Activated naive CD8-positive, alpha-beta T cell treated with anti-CD3 and anti-CD28 coated beads, Interleukin-2, amount 50 U/mL, for 16 hours (primary cell): ENCODE data around the gene EGFL7.

ENCODE experiments used
- DNase-seq: peaks from one replicate; pipeline ENCODE4 v3.0.0-alpha.2; 2020; ENCODE audit warnings: low read depth, low spot score

The EGFL7 gene

GRCh38 chr9:136644343-136644592, 18.4 kb upstream of the EGFL7 start:
- no peak for DNase-seq

GRCh38 chr9:136644593-136645351, 17.9 kb upstream of the EGFL7 start:
- DNase-seq = peak; percentile 62

DNA sequence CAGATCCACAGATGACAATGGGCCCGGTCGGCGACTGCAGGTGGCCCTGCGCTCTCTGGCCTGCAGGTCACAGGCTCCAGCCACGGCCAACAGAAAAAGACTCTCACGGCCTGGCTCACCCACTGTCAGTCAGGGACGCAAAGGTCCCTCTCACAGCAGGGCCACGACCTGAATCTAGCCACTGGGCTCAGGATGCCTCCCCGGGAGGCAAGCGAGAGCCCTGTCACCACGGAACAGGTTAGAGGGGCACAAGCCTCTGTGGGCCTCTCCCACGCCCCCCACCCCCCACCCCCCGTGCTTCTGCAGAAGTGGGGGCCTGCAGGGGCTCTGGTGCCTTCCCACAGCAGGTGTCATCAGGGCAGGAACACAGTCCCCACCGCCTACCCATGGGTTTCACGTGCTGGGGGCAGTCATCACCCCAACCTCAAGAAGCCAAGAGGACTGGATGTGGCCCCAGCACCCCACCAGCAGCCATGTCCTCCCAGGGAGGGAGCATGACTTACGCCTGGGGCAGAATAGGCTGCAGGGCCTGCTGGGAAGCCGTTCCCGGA, 17.3 kb upstream of the EGFL7 start:
- DNase-seq = no peak

- no peak for DNase-seq
Measured at GRCh38 chr9:136645903-136646754, 16.6 kb upstream of the EGFL7 start.

GRCh38 chr9:136646827-136647711, 15.6 kb upstream of the EGFL7 start:
- no peak for DNase-seq

DNA sequence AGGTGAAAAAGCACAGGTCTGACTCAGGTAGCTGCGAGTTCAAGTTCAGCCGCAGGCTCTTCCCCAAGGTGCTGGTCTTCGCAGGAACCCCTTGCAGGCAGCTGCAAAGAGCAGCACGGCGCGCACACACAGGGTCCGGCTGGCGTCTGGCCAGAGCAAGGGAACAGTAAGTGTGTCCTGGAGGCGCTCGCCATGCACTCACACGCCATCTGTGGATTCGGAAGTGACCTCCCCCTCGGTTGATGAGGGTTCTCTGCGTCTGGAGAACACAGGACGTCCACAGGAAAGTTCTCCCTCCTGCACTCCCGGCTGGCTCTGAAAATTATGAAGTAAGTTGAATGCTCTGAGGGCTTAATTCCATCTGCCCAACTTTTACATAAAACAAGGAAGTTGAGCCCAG, 14.0 kb upstream of the EGFL7 start:
- DNase-seq = no peak

DNA sequence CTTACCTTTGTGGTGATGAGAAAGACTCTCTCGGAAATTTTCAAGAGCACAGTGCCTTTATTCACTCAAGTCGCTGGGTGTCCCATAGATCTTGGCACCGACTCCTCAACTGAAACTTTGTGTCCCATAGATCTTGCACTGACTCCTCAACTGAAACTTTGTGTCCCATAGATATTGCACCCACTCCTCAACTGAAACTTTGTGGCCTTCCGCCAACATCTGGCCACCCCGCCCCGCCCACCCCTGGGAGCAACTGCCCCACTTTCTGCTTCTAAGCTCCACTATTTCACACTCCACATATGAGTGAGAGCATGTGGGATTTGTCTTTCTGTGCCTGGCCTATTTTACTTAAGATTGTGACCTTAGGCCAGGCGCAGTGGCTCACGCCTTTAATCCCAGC, 12.7 kb upstream of the EGFL7 start:
- no peak for DNase-seq

GRCh38 chr9:136650648-136651047, 12.1 kb upstream of the EGFL7 start:
- DNase-seq = no peak

DNA sequence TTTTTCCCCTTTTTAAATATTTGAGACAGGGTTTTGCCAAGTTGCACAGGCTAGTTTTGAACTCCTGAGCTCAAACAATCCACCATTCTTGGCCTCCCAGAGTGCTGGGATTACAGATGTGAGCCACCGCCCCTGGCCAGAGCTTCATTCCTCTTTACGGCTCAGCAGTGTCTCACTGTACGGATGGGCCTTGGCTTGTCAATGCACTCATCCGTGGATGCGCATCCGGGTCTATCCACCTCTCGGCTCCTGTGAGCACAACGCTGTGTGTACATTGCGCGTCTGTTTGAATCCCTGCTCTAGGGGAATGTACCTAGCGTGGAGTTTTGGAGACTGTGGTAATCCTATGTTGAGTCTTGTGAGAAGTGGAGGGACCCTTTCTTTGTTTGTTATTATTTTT, 10.9 kb upstream of the EGFL7 start:
- DNase-seq = no peak

DNA sequence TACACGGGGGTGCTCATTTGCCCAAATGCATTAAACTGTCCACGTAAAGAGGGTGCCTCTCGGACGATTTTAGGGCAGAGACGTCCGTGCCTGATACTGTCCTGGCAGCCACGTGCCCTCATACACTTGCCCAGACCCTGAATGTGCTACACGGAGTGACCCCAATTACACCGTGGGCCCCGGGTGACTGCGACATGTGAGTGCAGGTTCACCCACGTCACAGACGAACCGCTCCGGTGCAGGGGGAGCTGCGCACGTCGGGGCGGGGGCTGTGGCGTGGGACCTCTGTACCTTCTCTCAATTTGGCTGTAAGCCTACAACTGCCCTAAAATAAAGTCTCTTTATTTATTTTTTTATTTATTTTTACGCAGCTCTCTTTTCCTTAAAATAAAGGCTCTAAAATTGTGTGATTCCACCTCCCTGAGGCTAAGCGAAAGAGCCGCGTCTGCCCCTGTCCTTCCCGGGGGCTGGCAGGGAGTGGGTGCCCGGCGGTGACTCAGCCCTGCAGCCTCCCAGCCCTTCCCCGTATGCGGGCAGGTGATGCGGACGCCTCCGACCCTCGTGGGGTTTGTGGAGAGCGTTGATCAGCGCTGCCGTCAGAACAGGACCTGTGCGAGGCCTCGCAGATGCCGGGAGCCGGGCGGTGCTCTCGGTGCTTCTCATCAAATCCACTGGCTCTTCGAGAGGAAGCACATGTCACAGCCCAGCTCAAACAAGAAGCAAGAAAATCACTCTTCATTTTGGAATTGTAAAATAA, 9.2 kb upstream of the EGFL7 start:
- DNase-seq = no peak

- DNase-seq = no peak
Measured at GRCh38 chr9:136654820-136655535, 7.7 kb upstream of the EGFL7 start.

DNA sequence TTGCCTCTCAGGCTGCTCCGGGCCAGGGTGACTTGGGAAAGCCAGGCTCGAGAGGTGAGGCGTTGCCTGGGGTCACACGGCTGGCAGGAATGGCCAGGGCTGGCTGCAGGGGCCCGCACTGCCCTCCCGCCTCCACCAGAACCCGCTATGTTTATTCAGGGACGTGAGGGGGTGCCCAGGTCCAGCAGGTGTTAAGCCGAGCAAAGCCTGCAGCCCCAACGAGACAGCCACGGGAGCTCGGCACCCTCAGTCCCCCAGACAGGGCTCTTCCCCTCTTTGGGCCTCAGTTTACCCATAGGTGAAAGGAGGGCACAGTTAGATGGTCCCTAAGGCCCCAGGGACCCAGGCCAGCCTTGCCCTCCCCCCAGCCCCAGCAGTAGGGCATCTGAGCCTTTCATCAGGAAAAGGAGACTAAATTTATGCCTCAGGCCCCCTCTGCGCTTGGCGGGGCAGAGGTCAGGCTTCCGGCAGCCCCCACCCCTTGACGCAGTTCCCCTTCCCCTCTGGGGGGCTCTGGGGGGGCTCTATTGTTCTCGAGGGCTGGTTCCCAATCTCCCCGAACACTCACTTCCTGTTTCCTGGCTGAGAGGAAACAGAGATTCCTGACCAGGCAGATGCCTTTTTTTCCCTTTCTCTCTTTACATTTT, 7.1 kb upstream of the EGFL7 start:
- no peak for DNase-seq

DNA sequence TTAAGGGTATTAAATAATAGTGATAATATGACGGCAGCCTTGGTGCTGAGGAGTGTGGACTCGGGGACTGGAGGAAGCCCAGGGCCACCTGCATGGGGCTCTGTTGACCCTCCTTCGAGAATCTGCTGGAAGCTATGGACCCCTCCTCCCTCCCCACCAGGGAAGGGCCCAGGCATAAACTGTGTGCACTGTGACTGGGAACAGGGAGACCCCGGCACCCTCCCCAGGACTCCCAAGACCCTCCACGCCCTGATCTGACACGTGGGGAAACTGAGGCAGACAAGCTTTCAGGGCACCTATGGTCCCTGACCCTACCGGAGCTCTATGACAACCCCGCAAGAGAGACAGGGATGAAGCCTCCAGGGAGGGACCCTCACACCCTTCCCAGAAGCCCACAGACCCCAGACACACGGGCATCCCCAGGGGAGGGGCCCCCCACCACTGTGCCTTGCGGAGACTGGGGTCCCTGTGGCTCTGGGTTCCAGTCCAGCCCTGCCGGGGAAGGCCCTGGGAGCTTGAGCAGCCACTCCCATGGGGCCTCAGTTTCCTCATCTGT, 6.5 kb upstream of the EGFL7 start:
- no peak for DNase-seq

GRCh38 chr9:136656795-136657611, 5.7 kb upstream of the EGFL7 start:
- DNase-seq = no peak

GRCh38 chr9:136657974-136658848, 4.5 kb upstream of the EGFL7 start:
- DNase-seq = no peak

GRCh38 chr9:136658849-136659535, 3.7 kb upstream of the EGFL7 start:
- DNase-seq = no peak
